NCI-H1092 (cell line): Measurements from ENCODE around the gene CDH3.
A peak's percentile ranks its signal among the peaks of the same experiment; 100 is the strongest.

Source experiments
- DNase-seq: peaks from one replicate; lab custom pipeline; 2025; lab: John Stamatoyannopoulos, UW

CDH3 gene

GRCh38 chr16:68651136-68651535, 6.0 kb downstream of the CDH3 start:
- DNase-seq = no peak

- DNase-seq = no peak
Measured at GRCh38 chr16:68652659-68653058, 7.5 kb downstream of the CDH3 start.

GRCh38 chr16:68655806-68656205, 10.7 kb downstream of the CDH3 start:
- DNase-seq = no peak

- no peak for DNase-seq
Measured at GRCh38 chr16:68656751-68657150, 11.6 kb downstream of the CDH3 start.

- no peak for DNase-seq
Measured at GRCh38 chr16:68658341-68658973, 13.3 kb downstream of the CDH3 start.

GRCh38 chr16:68658974-68659360, 13.9 kb downstream of the CDH3 start:
- DNase-seq = no peak

GRCh38 chr16:68659412-68660358, 14.6 kb downstream of the CDH3 start:
- DNase-seq = no peak

GRCh38 chr16:68660359-68660795, 15.3 kb downstream of the CDH3 start:
- DNase-seq = no peak

- DNase-seq = no peak
Measured at GRCh38 chr16:68662035-68662434, 16.9 kb downstream of the CDH3 start.

GRCh38 chr16:68664297-68664696, 19.2 kb downstream of the CDH3 start:
- DNase-seq = no peak

GRCh38 chr16:68665501-68665900, 20.4 kb downstream of the CDH3 start:
- DNase-seq = no peak

GRCh38 chr16:68668266-68668665, 23.2 kb downstream of the CDH3 start:
- DNase-seq = no peak

- no peak for DNase-seq
Measured at GRCh38 chr16:68676113-68676860, 31.2 kb downstream of the CDH3 start.

GRCh38 chr16:68681038-68681437, 35.9 kb downstream of the CDH3 start:
- DNase-seq = no peak

GRCh38 chr16:68685685-68686478, 40.8 kb downstream of the CDH3 start:
- DNase-seq = no peak

GRCh38 chr16:68686905-68687304, 41.8 kb downstream of the CDH3 start:
- DNase-seq = no peak

GRCh38 chr16:68689921-68690320, 44.8 kb downstream of the CDH3 start:
- DNase-seq = no peak

GRCh38 chr16:68695575-68695974, 50.5 kb downstream of the CDH3 start:
- DNase-seq = no peak

GRCh38 chr16:68696514-68696913, 51.4 kb downstream of the CDH3 start:
- peak; percentile 12 for DNase-seq

- DNase-seq = no peak
Measured at GRCh38 chr16:68698091-68698490, 53.0 kb downstream of the CDH3 start.

GRCh38 chr16:68700120-68700519, 55.0 kb downstream of the CDH3 start:
- no peak for DNase-seq

- DNase-seq = no peak
Measured at GRCh38 chr16:68700831-68701230, 55.7 kb downstream of the CDH3 start.
